Measurements from ENCODE around the gene WDR45B.

DNA sequence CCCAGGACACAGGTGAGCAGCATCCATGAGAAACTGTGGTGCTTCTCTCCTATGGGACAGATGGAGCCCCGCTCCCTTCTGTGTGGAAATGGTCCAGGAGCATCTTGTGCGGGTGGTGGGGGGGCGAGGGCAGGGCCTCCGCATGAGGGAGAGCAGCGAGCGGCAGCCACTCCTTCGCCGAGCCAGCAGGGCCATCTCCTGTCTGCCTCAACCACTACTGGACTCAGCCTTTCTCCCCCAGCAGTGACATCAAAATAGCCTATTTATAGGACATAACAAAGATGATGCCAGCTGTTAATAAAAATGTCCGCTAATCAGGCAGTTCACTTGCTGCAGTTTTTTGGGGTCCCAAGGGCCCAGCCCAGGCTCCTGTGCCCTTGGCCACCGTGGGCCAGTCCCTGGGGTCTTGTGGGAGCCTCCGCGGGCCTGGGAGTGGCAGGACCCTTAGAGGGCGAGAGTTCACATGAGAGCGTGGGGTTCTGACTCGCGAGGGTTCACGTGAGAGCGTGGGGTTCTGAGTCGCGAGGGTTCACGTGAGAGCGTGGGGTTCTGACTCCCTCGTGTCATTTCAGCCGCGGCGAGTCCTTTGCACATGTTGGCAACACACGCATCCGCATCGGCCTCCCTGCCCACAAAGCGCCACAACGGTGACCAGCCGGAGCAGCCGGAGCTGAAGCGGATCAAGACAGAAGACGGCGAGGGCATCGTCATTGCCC is 47.4 kb downstream of the WDR45B start:
- TF ChIP-seq, protein P1, sequence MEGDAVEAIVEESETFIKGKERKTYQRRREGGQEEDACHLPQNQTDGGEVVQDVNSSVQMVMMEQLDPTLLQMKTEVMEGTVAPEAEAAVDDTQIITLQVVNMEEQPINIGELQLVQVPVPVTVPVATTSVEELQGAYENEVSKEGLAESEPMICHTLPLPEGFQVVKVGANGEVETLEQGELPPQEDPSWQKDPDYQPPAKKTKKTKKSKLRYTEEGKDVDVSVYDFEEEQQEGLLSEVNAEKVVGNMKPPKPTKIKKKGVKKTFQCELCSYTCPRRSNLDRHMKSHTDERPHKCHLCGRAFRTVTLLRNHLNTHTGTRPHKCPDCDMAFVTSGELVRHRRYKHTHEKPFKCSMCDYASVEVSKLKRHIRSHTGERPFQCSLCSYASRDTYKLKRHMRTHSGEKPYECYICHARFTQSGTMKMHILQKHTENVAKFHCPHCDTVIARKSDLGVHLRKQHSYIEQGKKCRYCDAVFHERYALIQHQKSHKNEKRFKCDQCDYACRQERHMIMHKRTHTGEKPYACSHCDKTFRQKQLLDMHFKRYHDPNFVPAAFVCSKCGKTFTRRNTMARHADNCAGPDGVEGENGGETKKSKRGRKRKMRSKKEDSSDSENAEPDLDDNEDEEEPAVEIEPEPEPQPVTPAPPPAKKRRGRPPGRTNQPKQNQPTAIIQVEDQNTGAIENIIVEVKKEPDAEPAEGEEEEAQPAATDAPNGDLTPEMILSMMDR (IDR thresholded peaks at IDR 0.05), result no peak
- no peak for TF ChIP-seq POLR2A (IDR thresholded peaks at IDR 0.05)
